AG10803 (cell line): ENCODE data around the gene SAMD4B.
"Not testable (repeated sequence)": the region's sequence is repeated elsewhere in the genome, so short reads cannot be mapped to it uniquely, and the experiment has no call there.

ENCODE experiments used
- DNase-seq: peaks from one replicate; pipeline ENCODE4 v3.0.0; 2010; ENCODE audit warnings: low read depth
- H3K4me3 ChIP-seq: 2 replicates; pipeline ENCODE4 v1.5.1; 2011; ENCODE audit warnings: mild to moderate bottlenecking, low read length, control low read depth
- TF ChIP-seq, protein P1 (sequence below): conservative IDR thresholded peaks from 2 replicates; pipeline ENCODE4 v1.5.1; 2011; ENCODE audit warnings: mild to moderate bottlenecking, low read length, control low read depth, inconsistent platforms

SAMD4B gene

DNA sequence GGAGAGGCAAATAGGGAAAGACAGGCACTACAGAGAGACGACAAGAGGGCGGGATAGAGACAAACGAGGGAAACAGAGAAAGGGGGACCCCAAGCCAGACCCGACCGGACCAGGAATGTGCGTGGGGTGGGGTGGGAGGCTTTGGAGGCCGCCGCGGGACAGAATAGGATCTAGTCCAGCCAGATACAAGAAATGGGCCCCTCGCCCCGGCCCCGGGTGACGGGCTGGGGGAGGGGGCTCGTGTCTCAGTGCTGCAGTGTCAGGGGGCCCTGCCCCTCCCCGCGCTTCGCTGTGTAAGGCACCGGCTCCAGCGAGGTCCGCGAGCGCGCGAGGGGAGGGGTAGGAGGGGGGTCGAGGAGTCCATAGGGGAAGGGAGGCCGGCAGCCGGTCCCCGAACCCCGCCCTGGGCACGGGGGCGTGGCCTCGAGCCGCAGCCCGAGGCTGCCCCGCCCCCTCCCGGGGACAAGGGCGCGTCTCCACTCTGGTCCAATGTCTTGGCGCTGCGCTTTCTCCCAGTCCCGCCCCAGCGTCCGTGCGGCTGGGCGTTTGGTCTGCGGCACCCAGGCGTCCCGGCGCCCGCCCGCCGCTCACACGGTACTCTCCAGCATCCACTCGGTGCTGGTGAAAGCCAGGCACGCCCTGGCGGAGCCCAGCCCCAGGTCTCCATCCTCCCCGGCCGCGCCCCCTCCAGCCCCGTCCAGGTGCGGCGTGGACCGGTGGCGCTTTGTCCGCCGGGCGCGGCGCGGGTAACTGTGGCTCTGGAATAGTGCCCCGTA is 35.0 kb upstream of the SAMD4B start:
- TF ChIP-seq, protein P1, sequence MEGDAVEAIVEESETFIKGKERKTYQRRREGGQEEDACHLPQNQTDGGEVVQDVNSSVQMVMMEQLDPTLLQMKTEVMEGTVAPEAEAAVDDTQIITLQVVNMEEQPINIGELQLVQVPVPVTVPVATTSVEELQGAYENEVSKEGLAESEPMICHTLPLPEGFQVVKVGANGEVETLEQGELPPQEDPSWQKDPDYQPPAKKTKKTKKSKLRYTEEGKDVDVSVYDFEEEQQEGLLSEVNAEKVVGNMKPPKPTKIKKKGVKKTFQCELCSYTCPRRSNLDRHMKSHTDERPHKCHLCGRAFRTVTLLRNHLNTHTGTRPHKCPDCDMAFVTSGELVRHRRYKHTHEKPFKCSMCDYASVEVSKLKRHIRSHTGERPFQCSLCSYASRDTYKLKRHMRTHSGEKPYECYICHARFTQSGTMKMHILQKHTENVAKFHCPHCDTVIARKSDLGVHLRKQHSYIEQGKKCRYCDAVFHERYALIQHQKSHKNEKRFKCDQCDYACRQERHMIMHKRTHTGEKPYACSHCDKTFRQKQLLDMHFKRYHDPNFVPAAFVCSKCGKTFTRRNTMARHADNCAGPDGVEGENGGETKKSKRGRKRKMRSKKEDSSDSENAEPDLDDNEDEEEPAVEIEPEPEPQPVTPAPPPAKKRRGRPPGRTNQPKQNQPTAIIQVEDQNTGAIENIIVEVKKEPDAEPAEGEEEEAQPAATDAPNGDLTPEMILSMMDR: no peak
- no peak overlapping the region for H3K4me3 ChIP-seq
- DNase-seq: no peak

DNA sequence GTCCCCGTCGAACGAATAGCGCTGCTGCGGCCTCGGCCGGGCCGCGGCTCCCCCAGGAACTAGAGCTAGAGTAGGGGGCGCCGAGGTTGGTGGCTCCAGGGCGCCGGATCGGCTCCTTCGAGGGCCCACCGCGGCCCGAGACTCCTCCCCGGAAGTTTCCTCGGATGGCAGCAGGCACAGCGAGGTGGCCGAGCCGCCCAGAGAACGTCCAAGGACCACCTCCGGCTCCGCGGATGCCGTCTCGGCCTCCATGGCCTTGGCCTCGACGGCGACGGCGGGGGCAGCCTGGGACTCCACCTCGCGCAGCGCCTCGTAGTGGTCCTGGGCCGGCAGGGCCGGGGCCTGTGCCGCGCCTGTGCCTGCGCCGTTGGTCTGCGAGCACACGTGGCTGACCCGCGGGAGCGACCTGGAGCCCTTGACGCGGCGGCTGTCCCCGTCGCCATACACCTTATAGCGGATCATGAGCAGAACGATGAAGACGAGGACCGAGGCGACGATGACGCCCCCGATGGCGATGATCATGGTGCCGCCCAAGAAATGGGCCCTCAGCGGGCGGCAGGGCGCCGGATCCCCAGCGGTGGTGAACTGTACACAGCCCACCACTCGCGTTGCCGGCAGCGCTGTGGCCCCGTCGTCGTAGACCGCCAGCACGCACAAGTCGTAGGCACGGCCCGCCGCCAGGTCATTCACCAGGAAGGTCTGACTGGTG is 34.2 kb upstream of the SAMD4B start:
- no peak for DNase-seq
- no peak overlapping the region for H3K4me3 ChIP-seq
- TF ChIP-seq, protein P1: no peak

DNA sequence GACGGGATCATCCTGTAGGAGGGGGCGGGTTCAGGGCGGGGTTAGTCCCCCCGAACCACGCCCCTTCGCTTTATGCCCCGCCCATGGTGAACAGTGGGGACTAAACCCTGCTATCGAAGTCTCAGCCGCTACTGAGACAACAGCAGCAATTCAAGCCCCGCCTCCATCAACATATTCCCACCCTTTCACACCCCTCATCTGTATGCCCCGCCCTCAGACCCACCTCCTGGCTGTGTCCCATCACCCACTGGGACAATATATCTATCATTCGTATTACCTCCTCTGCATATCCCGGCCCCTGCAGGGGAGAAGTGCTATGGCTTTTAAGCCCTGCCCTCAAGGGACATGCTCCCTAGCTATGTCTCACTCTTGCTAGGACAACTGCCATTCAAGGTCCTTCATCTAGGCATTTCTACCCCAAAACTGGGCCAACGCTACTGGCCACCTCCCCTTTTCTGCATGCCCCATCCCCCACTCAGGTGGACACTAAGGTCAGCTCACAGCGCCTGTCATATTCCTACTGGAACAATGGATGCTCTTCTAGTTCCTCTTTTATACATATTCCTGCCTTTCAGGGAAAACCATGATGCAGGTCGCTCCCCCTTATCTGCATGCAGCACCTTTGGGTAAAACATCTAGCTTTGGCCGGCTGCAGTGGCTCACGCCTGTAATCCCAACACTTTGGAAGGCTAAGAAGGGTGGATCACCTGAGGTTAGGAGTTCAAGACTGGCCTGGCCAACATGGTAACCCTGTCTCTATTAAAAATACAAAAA is 33.5 kb upstream of the SAMD4B start:
- H3K4me3 ChIP-seq: no peak overlapping the region
- DNase-seq: no peak

DNA sequence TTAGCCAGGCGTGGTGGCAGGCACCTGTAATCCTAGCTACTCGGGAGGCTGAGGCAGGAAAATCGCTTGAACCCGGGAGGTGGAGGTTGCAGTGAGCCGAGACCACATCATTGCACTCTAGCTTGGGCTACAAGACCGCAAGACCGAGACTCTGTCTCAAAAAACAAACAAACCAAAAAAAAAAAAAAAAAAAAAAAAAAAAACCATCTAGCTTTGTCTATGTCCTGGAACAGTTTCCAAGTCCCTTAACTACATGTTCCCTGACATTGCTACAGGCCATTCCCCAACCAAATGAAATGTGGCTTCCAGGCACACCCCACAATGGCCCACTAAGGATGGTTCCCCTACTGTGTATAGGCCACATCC is 32.9 kb upstream of the SAMD4B start:
- not testable (repeated sequence) for DNase-seq, H3K4me3 ChIP-seq

More for the DNA sequence above, 33.5 kb upstream of the SAMD4B start:
- TF ChIP-seq, protein P1: no peak

DNA sequence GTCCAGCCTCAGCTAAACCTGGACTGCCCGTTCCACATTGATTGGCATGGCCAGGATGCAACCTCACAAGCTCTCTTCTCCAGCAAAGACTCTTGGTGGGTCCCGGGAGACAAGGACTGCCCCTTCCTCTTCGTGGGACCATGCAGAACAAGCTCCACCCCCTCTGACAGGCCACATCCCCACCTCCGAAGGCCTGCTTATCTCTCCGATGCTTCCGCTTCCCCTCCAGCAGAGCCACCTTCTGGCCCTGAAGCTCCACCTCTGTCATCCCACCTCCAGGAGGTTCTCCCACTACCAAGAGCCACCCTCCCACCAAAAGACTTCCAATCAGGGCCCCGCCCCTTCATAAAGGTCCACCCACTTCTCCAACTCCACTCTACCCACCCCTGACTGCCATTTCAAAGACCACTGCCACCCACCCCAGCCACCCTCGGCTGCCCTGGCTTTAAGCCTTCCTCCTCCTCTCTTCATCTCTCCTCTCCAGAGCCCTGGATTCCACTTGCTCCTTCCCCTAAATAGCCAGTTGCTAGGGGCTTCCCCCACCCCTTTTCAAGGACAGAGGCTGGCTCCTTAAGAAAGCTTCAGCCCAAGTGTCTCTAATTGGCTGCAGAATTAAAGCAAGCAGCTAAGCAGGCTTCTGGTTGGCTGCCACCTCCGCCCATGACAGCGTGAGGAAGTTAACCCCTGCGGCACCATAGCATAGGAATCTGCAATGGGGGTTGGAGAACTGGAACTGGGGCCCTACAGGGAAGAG is 31.5 kb upstream of the SAMD4B start:
- TF ChIP-seq, protein P1: no peak
- DNase-seq: no peak
- no peak overlapping the region for H3K4me3 ChIP-seq

DNA sequence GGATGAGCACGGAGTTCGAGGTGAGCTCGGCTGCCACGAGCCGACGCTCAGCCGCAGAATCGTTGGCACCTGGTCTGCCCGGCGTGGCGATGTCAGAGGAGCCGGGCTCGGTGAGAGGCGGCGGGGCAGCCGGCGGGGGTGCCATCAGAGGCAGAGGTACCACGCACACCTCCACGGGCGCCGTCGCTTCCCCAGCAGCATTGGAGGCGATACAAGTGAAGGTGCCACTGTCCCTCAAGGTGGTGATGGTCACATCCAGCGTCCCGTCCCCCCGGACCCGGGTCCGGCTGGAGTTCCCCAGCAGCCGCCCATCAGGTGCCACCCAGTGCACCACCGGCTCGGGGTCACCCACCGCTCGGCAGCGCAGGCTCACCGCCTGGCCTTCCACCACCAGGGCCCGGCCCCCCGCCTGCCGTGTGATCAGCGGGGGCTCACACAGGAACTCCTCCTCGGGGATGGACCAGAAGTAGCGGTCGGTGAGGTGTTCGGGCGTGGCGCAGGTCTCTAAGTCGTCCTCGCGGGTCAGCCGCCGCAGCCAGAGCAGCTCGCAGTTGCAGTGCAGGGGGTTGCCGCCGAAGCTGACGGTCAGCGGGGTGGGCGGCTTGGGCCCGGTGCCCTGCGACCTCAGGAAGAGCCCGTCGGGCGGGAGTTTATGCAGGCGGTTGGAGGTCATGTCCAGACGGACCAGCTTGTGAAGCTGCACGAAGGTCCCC is 28.0 kb upstream of the SAMD4B start:
- no peak for DNase-seq
- H3K4me3 ChIP-seq: no peak overlapping the region
- TF ChIP-seq, protein P1: no peak
